HepG2 (cell line): ENCODE results near the gene SEC63. TPM values are rescaled to one million over a fixed set of nuclear protein-coding genes. Genes with fewer than 3 reads are reported as not detected.

Experiments
- HNRNPK ChIP-seq: fragments of 200-400 bp; formaldehyde crosslinking; IDR thresholded peaks from 2 replicates; pipeline ENCODE4 v1.6.1; 2018; ENCODE audit warnings: low read length, low read depth, moderate library complexity, mild to moderate bottlenecking; ENCODE audit not compliant: poor library complexity, severe bottlenecking
- KLF9 ChIP-seq: IDR thresholded peaks from 2 replicates; pipeline ENCODE4 v1.6.1; 2016; ENCODE audit warnings: low read depth
- NBN ChIP-seq: fragments of 450-650 bp; conservative IDR thresholded peaks from 2 replicates; pipeline ENCODE4 v1.6.1; 2017
- SAP130 ChIP-seq: IDR thresholded peaks from 2 replicates; pipeline ENCODE4 v1.6.1; 2016; ENCODE audit warnings: low read depth
- SOX5 ChIP-seq: IDR thresholded peaks from 2 replicates; pipeline ENCODE4 v1.6.1; 2016; ENCODE audit warnings: borderline replicate concordance
- SP4 ChIP-seq: sonication (generic); formaldehyde crosslinking; IDR thresholded peaks from 2 replicates; pipeline ENCODE4 v1.8.1; 2023; ENCODE audit warnings: mild to moderate bottlenecking, missing genetic modification reagents
- SRY ChIP-seq: sonication (generic); formaldehyde crosslinking; IDR thresholded peaks from 2 replicates; pipeline ENCODE4 v1.8.0; 2022; ENCODE audit warnings: mild to moderate bottlenecking, missing genetic modification reagents
- TEF ChIP-seq: sonication (generic); formaldehyde crosslinking; IDR thresholded peaks from 2 replicates; pipeline ENCODE4 v1.5.0; 2020; ENCODE audit warnings: missing genetic modification reagents
- TIGD3 ChIP-seq: sonication (generic); formaldehyde crosslinking; IDR thresholded peaks from 2 replicates; pipeline ENCODE4 v1.5.1; 2020; ENCODE audit warnings: mild to moderate bottlenecking, missing genetic modification reagents, borderline replicate concordance
- TRIM24 ChIP-seq: sonication (generic); formaldehyde crosslinking; IDR thresholded peaks from 2 replicates; pipeline ENCODE4 v1.8.0; 2022; ENCODE audit warnings: mild to moderate bottlenecking, missing genetic modification reagents
- ZBTB10 ChIP-seq: sonication (generic); formaldehyde crosslinking; IDR thresholded peaks from 2 replicates; pipeline ENCODE4 v1.4.0; 2020; ENCODE audit warnings: missing genetic modification reagents, borderline replicate concordance
- ZFX ChIP-seq: sonication (generic); formaldehyde crosslinking; IDR thresholded peaks from 2 replicates; pipeline ENCODE4 v1.4.0; 2020; ENCODE audit warnings: mild to moderate bottlenecking, low read depth, missing genetic modification reagents, moderate library complexity
- ZNF274 ChIP-seq: sonication (generic); formaldehyde crosslinking; IDR thresholded peaks from 2 replicates; pipeline ENCODE4 v1.5.1; 2020; ENCODE audit warnings: mild to moderate bottlenecking, missing genetic modification reagents
- ZNF598 ChIP-seq: sonication (generic); formaldehyde crosslinking; IDR thresholded peaks from 2 replicates; pipeline ENCODE4 v1.5.1; 2020; ENCODE audit warnings: mild to moderate bottlenecking, missing genetic modification reagents, borderline replicate concordance
- ZNF674 ChIP-seq: sonication (generic); formaldehyde crosslinking; IDR thresholded peaks from 2 replicates; pipeline ENCODE4 v1.5.0; 2020; ENCODE audit warnings: low read depth, mild to moderate bottlenecking, missing genetic modification reagents
- ZNF713 ChIP-seq: sonication (generic); formaldehyde crosslinking; IDR thresholded peaks from 2 replicates; pipeline ENCODE4 v1.4.0; 2020; ENCODE audit warnings: mild to moderate bottlenecking, missing genetic modification reagents
- ZNF720 ChIP-seq: sonication (generic); formaldehyde crosslinking; IDR thresholded peaks from 2 replicates; pipeline ENCODE4 v1.4.0; 2020; ENCODE audit warnings: missing genetic modification reagents
- ZNF782 ChIP-seq: sonication (generic); formaldehyde crosslinking; IDR thresholded peaks from 2 replicates; pipeline ENCODE4 v1.4.0; 2020; ENCODE audit warnings: missing genetic modification reagents, mild to moderate bottlenecking, borderline replicate concordance
- ZSCAN22 ChIP-seq: sonication (generic); formaldehyde crosslinking; IDR thresholded peaks from 2 replicates; pipeline ENCODE4 v1.4.0; 2020; ENCODE audit warnings: mild to moderate bottlenecking, missing genetic modification reagents
- ZSCAN29 ChIP-seq: sonication (generic); formaldehyde crosslinking; conservative IDR thresholded peaks from 2 replicates; pipeline ENCODE4 v1.4.0; 2020; ENCODE audit warnings: mild to moderate bottlenecking, missing genetic modification reagents
- polyA plus RNA-seq, 8 experiments: library from polyadenylated mRNA; depleted of rRNA in 3 of 8; stranded (reverse) in 7 of 8; unstranded in 1 of 8; fragments of >200 nt; fragmentation: Illumina TruSeq in 4 of 8; extraction: Trizol in 4 of 8; gene quantifications; 2 replicates each; pipeline versions ENCODE4 v1.2.1 to v1.2.3, GENCODE V29; 2011 to 2016; ENCODE audit warnings: low read depth in 4 of 8, missing spikeins in 1 of 8, mixed read lengths in 1 of 8; ENCODE audit not compliant: insufficient read depth in 1 of 8
- total RNA-seq, 5 experiments: library from RNA; depleted of rRNA; stranded (reverse); fragments of >200 nt; fragmentation: Illumina TruSeq; extraction: Trizol; gene quantifications; 2 replicates each; pipeline ENCODE4 v1.2.3, GENCODE V29; 2016; ENCODE audit warnings: low read depth in 1 of 5
- TF ChIP-seq, protein P1 (sequence below): sonication (generic); formaldehyde crosslinking; IDR thresholded peaks from 2 replicates; pipeline ENCODE4 v1.5.1; 2020; ENCODE audit warnings: missing genetic modification reagents, mild to moderate bottlenecking, borderline replicate concordance
- TF ChIP-seq, protein P2 (sequence below): sonication (generic); formaldehyde crosslinking; IDR thresholded peaks from 2 replicates; pipeline ENCODE4 v1.4.0; 2020; ENCODE audit warnings: missing genetic modification reagents, borderline replicate concordance

Gene SEC63
- total and polyA plus RNA-seq, 2 of the 13 experiments (the other 11 are each of a cell fraction or from before 2014, with no cell fraction given) = 20.2 to 45.9 TPM

GRCh38 chr6:107957909-107958688, at the start of gene SEC63 (continued):
- TF ChIP-seq ZNF598 (CRISPR knock-in tag) (peak; percentile 82; the same call in 1 of the 2 replicates), KLF9 (CRISPR knock-in tag) (no peak), ZSCAN29 (CRISPR knock-in tag) (no peak), ZNF713 (CRISPR knock-in tag) (no peak), ZNF674 (no peak), SP4 (CRISPR knock-in tag) (peak; percentile 91), HNRNPK (no peak), TIGD3 (CRISPR knock-in tag) (no peak), ZNF782 (CRISPR knock-in tag) (peak; percentile 26; the same call in 1 of the 2 replicates), ZFX (peak; percentile 80), TRIM24 (CRISPR knock-in tag) (no peak), ZNF720 (CRISPR knock-in tag) (no peak), ZBTB10 (CRISPR knock-in tag) (no peak), NBN (no peak), ZNF274 (peak; percentile 45; the same call in 1 of the 2 replicates), SAP130 (CRISPR knock-in tag) (peak; percentile 81), TEF (CRISPR knock-in tag) (no peak), SOX5 (CRISPR knock-in tag) (no peak; the same call in 1 of the 2 replicates), SRY (peak; percentile 58; the same call in 1 of the 2 replicates), ZSCAN22 (no peak)
- TF ChIP-seq, protein P1, sequence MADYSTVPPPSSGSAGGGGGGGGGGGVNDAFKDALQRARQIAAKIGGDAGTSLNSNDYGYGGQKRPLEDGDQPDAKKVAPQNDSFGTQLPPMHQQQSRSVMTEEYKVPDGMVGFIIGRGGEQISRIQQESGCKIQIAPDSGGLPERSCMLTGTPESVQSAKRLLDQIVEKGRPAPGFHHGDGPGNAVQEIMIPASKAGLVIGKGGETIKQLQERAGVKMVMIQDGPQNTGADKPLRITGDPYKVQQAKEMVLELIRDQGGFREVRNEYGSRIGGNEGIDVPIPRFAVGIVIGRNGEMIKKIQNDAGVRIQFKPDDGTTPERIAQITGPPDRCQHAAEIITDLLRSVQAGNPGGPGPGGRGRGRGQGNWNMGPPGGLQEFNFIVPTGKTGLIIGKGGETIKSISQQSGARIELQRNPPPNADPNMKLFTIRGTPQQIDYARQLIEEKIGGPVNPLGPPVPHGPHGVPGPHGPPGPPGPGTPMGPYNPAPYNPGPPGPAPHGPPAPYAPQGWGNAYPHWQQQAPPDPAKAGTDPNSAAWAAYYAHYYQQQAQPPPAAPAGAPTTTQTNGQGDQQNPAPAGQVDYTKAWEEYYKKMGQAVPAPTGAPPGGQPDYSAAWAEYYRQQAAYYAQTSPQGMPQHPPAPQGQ = no peak
- TF ChIP-seq, protein P2, sequence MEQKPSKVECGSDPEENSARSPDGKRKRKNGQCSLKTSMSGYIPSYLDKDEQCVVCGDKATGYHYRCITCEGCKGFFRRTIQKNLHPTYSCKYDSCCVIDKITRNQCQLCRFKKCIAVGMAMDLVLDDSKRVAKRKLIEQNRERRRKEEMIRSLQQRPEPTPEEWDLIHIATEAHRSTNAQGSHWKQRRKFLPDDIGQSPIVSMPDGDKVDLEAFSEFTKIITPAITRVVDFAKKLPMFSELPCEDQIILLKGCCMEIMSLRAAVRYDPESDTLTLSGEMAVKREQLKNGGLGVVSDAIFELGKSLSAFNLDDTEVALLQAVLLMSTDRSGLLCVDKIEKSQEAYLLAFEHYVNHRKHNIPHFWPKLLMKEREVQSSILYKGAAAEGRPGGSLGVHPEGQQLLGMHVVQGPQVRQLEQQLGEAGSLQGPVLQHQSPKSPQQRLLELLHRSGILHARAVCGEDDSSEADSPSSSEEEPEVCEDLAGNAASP (CRISPR knock-in tag) = no peak
